ENCODE results near the gene SCIMP.
"Not testable (repeated sequence)": the region's sequence is repeated elsewhere in the genome, so short reads cannot be mapped to it uniquely, and the experiment has no call there.

SCIMP gene

DNA sequence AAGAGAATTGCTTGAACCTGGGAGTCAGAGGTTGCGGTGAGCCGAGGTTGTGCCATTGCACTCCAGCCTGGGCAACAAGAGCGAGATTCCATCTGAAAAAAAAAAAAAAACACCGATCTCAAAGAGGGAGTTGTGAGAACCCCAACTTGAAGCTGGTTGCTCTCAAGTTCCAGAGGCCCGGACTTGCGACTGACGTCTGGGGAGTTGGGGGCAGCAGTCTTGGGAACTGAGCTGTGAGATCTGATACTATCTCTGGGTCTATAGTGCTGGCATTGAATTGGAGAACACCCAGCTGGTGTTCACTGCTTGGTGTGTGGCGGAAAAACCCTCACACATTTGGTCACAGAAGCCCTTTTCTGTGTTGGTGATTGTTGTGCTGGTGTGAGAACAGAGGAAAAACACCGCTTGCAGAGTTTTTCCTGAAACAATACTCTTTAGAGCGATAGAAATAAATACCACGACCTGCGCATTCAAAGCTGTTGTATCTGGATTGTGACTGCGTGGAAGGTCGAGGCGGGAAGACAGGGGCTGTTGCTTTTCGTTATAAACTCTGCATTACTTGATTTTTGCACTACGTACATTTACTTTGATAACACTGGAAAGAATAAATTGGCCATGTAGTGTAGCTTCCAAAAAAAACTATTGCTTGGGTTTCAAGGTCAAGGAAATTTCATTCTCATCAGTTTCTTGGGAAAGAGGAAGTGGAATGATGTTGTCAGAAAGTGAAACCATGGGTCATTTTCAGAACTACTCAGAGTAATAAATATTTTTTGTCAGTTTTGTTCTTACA is 8.8 kb downstream of the SCIMP start:
- H3K23ac ChIP-seq (ENCODE audit: low read length in 2 of 2) = no peak overlapping the region
- no peak for DNase-seq
- H3K27me3 ChIP-seq (ENCODE audit: control insufficient read depth in 1 of 2, insufficient read depth in 1 of 2, low read length in 2 of 2) = no peaks in the 10 kb centered on the region
- no peak overlapping the region for H3K4ac ChIP-seq (ENCODE audit: low read depth in 1 of 2, low read length in 2 of 2)
- no peak overlapping the region for H3K4me2 ChIP-seq (ENCODE audit: low read length, poor library complexity, severe bottlenecking)
- H4K91ac ChIP-seq (ENCODE audit: low read length) = no peak overlapping the region
- no peak overlapping the region for H2AK5ac ChIP-seq (ENCODE audit: low read length, severe bottlenecking)
- no peak overlapping the region for H3K14ac ChIP-seq (ENCODE audit: low read length in 2 of 2)
- H2BK12ac ChIP-seq (ENCODE audit: low read length in 2 of 2) = no peak overlapping the region
- H2BK120ac ChIP-seq (ENCODE audit: low read depth, low read length) = no peak overlapping the region
- H3K4me3 ChIP-seq (ENCODE audit: insufficient read depth in 1 of 2, low read depth in 1 of 2, low read length in 2 of 2) = no peak overlapping the region
- peaks cover 4% of the 10 kb centered on the region for H3K4me1 ChIP-seq (ENCODE audit: control insufficient read depth, insufficient read depth, low read depth, low read length)
- peaks cover 5 to 21% of the 10 kb centered on the region in 2 experiments for H3K36me3 ChIP-seq (ENCODE audit: control insufficient read depth in 1 of 2, insufficient read depth in 2 of 2, low read depth in 1 of 2, low read length in 2 of 2)
- no peak overlapping the region for H2AFZ ChIP-seq (ENCODE audit: low read depth, low read length)
- H3K79me1 ChIP-seq (replicated peaks; ENCODE audit: low read length, poor library complexity, severe bottlenecking) = no peaks in the 10 kb centered on the region
- no peak overlapping the region for H2BK5ac ChIP-seq (ENCODE audit: low read depth, low read length, poor library complexity, severe bottlenecking)
- no peak overlapping the region for H2BK15ac ChIP-seq (ENCODE audit: low read depth, poor library complexity, severe bottlenecking)
- H3K9me3 ChIP-seq (ENCODE audit: control insufficient read depth, low read length) = no peaks in the 10 kb centered on the region
- H4K8ac ChIP-seq (ENCODE audit: low read length) = no peak overlapping the region
- no peak overlapping the region for H3K27ac ChIP-seq (ENCODE audit: low read length, poor library complexity, severe bottlenecking)
- WGBS = 90% methylated on average over 17 of the region's 17 CpGs
- H3K9ac ChIP-seq (ENCODE audit: low read length) = no peak overlapping the region
- no peak overlapping the region for H3K18ac ChIP-seq (ENCODE audit: low read depth in 1 of 2, low read length in 2 of 2)

DNA sequence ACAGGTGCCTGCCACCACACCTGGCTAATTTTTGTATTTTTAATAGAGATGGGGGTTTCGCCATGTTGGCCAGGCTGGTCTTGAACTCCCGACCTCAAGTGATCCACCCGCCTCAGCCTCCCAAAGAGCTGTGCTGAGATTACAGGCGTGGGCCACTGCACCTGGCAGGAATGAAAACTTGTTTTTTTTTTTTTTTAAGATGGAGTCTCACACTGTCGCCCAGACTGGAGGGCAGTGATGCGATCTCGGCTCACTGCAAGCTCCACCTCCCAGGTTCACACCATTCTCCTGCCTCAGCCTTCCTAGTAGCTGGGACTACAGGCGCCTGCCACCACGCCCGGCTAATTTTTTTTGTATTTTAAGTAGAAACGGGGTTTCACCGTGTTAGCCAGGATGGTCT is 12.7 kb downstream of the SCIMP start:
- H2BK120ac ChIP-seq (ENCODE audit: low read depth, low read length); H3K79me1 ChIP-seq (replicated peaks; ENCODE audit: low read length, poor library complexity, severe bottlenecking); H3K9me3 ChIP-seq (ENCODE audit: control insufficient read depth, low read length); H3K14ac ChIP-seq (ENCODE audit: low read length in 2 of 2); H3K9ac ChIP-seq (ENCODE audit: low read length); H3K4me2 ChIP-seq (ENCODE audit: low read length, poor library complexity, severe bottlenecking); H3K23ac ChIP-seq (ENCODE audit: low read length in 2 of 2); H3K4me1 ChIP-seq (ENCODE audit: control insufficient read depth, insufficient read depth, low read depth, low read length); H2BK15ac ChIP-seq (ENCODE audit: low read depth, poor library complexity, severe bottlenecking); H3K4ac ChIP-seq (ENCODE audit: low read depth in 1 of 2, low read length in 2 of 2); H2BK5ac ChIP-seq (ENCODE audit: low read depth, low read length, poor library complexity, severe bottlenecking); H2AFZ ChIP-seq (ENCODE audit: low read depth, low read length); H3K27me3 ChIP-seq (ENCODE audit: control insufficient read depth in 1 of 2, insufficient read depth in 1 of 2, low read length in 2 of 2); H2AK5ac ChIP-seq (ENCODE audit: low read length, severe bottlenecking); H3K27ac ChIP-seq (ENCODE audit: low read length, poor library complexity, severe bottlenecking); H3K4me3 ChIP-seq (ENCODE audit: insufficient read depth in 1 of 2, low read depth in 1 of 2, low read length in 2 of 2); H4K8ac ChIP-seq (ENCODE audit: low read length); DNase-seq; H2BK12ac ChIP-seq (ENCODE audit: low read length in 2 of 2); H4K91ac ChIP-seq (ENCODE audit: low read length); H3K18ac ChIP-seq (ENCODE audit: low read depth in 1 of 2, low read length in 2 of 2): not testable (repeated sequence)
- 98% methylated on average over 11 of the region's 12 CpGs for WGBS
- H3K36me3 ChIP-seq (ENCODE audit: control insufficient read depth in 1 of 2, insufficient read depth in 2 of 2, low read depth in 1 of 2, low read length in 2 of 2) = peaks cover 3 to 21% of the 10 kb centered on the region in 2 experiments

DNA sequence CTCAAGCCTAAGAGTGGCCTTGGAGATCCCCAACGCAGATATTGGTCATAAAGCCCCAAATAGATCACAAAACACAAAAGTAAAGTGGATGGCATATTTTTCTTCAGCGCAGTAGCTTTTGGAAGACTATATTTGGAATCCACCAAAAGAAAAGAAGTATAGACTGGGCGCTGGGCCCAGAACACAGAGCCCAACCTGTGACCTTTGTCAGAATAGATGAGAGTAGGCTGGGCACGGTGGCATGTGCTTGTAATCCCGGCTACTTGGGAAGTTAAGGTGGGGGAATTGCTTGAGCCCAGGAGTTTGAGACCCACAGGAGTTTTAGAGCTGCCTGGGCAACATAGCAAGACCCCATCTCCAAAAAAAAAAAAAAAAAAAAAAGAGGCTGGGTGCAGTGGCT is 14.6 kb downstream of the SCIMP start:
- no peaks in the 10 kb centered on the region for H3K79me1 ChIP-seq (replicated peaks; ENCODE audit: low read length, poor library complexity, severe bottlenecking)
- no peak overlapping the region for H2BK5ac ChIP-seq (ENCODE audit: low read depth, low read length, poor library complexity, severe bottlenecking)
- H3K4me2 ChIP-seq (ENCODE audit: low read length, poor library complexity, severe bottlenecking) = no peak overlapping the region
- H2BK12ac ChIP-seq (ENCODE audit: low read length in 2 of 2) = no peak overlapping the region
- H3K4me3 ChIP-seq (ENCODE audit: insufficient read depth in 1 of 2, low read depth in 1 of 2, low read length in 2 of 2) = no peak overlapping the region
- peaks cover 0 to 33% of the 10 kb centered on the region in 2 experiments for H3K36me3 ChIP-seq (ENCODE audit: control insufficient read depth in 1 of 2, insufficient read depth in 2 of 2, low read depth in 1 of 2, low read length in 2 of 2)
- 93% methylated on average over 3 of the region's 5 CpGs for WGBS
- no peaks in the 10 kb centered on the region for H3K9me3 ChIP-seq (ENCODE audit: control insufficient read depth, low read length)
- no peak overlapping the region for H3K9ac ChIP-seq (ENCODE audit: low read length)
- H2BK15ac ChIP-seq (ENCODE audit: low read depth, poor library complexity, severe bottlenecking) = no peak overlapping the region
- no peaks in the 10 kb centered on the region for H3K27me3 ChIP-seq (ENCODE audit: control insufficient read depth in 1 of 2, insufficient read depth in 1 of 2, low read length in 2 of 2)
- no peak overlapping the region for H3K4ac ChIP-seq (ENCODE audit: low read depth in 1 of 2, low read length in 2 of 2)
- H3K18ac ChIP-seq (ENCODE audit: low read depth in 1 of 2, low read length in 2 of 2) = no peak overlapping the region
- peaks cover 4% of the 10 kb centered on the region for H3K4me1 ChIP-seq (ENCODE audit: control insufficient read depth, insufficient read depth, low read depth, low read length)
- H2AK5ac ChIP-seq (ENCODE audit: low read length, severe bottlenecking) = no peak overlapping the region
- H3K23ac ChIP-seq (ENCODE audit: low read length in 2 of 2) = no peak overlapping the region
- H2AFZ ChIP-seq (ENCODE audit: low read depth, low read length) = no peak overlapping the region
- no peak overlapping the region for H3K27ac ChIP-seq (ENCODE audit: low read length, poor library complexity, severe bottlenecking)
- H2BK120ac ChIP-seq (ENCODE audit: low read depth, low read length) = no peak overlapping the region
- H4K91ac ChIP-seq (ENCODE audit: low read length) = no peak overlapping the region
- H3K14ac ChIP-seq (ENCODE audit: low read length in 2 of 2) = no peak overlapping the region
- no peak for DNase-seq
- H4K8ac ChIP-seq (ENCODE audit: low read length) = no peak overlapping the region

DNA sequence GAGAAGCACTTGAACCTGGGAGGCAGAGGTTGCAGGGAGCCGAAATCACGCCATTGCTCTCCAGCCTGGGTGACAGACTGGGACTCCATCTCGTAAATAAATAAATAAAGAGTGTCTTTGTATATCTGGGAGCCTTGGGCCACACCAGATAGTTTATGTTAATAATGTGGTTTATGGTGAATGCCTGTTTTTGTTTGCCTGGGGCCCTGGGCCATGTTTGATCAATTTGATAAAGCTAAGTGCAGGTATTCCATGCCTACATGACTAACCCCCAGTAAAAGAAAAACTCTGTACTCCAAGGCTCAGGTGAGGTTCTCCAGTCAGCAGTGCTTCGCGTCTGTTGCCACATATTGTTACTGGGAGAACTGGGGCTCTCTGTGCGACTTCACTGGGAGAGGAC is 15.1 kb downstream of the SCIMP start:
- no peaks in the 10 kb centered on the region for H3K27me3 ChIP-seq (ENCODE audit: control insufficient read depth in 1 of 2, insufficient read depth in 1 of 2, low read length in 2 of 2)
- no peak overlapping the region for H2BK12ac ChIP-seq (ENCODE audit: low read length in 2 of 2)
- H3K4me3 ChIP-seq (ENCODE audit: insufficient read depth in 1 of 2, low read depth in 1 of 2, low read length in 2 of 2) = no peak overlapping the region
- no peaks in the 10 kb centered on the region for H3K9me3 ChIP-seq (ENCODE audit: control insufficient read depth, low read length)
- H3K4me2 ChIP-seq (ENCODE audit: low read length, poor library complexity, severe bottlenecking) = no peak overlapping the region
- H2BK15ac ChIP-seq (ENCODE audit: low read depth, poor library complexity, severe bottlenecking) = no peak overlapping the region
- no peak for DNase-seq
- no peak overlapping the region for H3K4ac ChIP-seq (ENCODE audit: low read depth in 1 of 2, low read length in 2 of 2)
- H4K8ac ChIP-seq (ENCODE audit: low read length) = no peak overlapping the region
- no peak overlapping the region for H4K91ac ChIP-seq (ENCODE audit: low read length)
- no peak overlapping the region for H2BK120ac ChIP-seq (ENCODE audit: low read depth, low read length)
- no peak overlapping the region for H2BK5ac ChIP-seq (ENCODE audit: low read depth, low read length, poor library complexity, severe bottlenecking)
- WGBS = 94% methylated on average over 6 of the region's 6 CpGs
- H2AFZ ChIP-seq (ENCODE audit: low read depth, low read length) = no peak overlapping the region
- peaks cover 4% of the 10 kb centered on the region for H3K4me1 ChIP-seq (ENCODE audit: control insufficient read depth, insufficient read depth, low read depth, low read length)
- H3K79me1 ChIP-seq (replicated peaks; ENCODE audit: low read length, poor library complexity, severe bottlenecking) = no peaks in the 10 kb centered on the region
- no peak overlapping the region for H3K18ac ChIP-seq (ENCODE audit: low read depth in 1 of 2, low read length in 2 of 2)
- H3K27ac ChIP-seq (ENCODE audit: low read length, poor library complexity, severe bottlenecking) = no peak overlapping the region
- peaks cover 0 to 33% of the 10 kb centered on the region in 2 experiments for H3K36me3 ChIP-seq (ENCODE audit: control insufficient read depth in 1 of 2, insufficient read depth in 2 of 2, low read depth in 1 of 2, low read length in 2 of 2)
- no peak overlapping the region for H3K14ac ChIP-seq (ENCODE audit: low read length in 2 of 2)
- no peak overlapping the region for H3K23ac ChIP-seq (ENCODE audit: low read length in 2 of 2)
- no peak overlapping the region for H2AK5ac ChIP-seq (ENCODE audit: low read length, severe bottlenecking)
- H3K9ac ChIP-seq (ENCODE audit: low read length) = no peak overlapping the region

Measured in mesenchymal stem cell (in vitro differentiated cells and primary cell).